22Rv1 (cell line): ENCODE data around the gene HHIP.

ENCODE experiments used
- ZFX ChIP-seq: fragments of 450-650 bp; IDR thresholded peaks from 2 replicates; pipeline ENCODE4 v1.6.1; 2017; ENCODE audit warnings: antibody characterized with exemption, borderline replicate concordance
- TF ChIP-seq, protein P1 (sequence below): fragments of 450-650 bp; IDR thresholded peaks from 2 replicates; pipeline ENCODE4 v1.5.1; 2017; ENCODE audit warnings: mild to moderate bottlenecking

DNA sequence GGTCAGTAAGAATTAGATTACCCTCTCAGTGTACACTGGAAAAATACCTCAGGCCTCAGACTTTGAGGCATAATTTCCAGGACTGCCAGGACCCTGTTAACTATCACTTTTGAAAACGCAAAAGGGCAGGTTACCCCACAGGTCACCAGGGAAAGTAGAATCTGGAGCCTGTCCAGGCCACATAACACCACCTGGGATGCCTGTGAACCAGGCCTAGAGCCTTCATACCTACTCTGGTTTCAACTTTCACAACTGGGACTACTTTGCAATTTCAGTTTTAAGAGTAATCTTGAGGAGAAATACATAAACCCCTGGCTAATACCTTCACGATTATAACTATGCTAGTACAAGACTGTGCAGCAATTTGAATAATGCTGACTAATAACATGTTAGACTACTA lies 132.4 kb downstream of the HHIP start:
- TF ChIP-seq, protein P1, sequence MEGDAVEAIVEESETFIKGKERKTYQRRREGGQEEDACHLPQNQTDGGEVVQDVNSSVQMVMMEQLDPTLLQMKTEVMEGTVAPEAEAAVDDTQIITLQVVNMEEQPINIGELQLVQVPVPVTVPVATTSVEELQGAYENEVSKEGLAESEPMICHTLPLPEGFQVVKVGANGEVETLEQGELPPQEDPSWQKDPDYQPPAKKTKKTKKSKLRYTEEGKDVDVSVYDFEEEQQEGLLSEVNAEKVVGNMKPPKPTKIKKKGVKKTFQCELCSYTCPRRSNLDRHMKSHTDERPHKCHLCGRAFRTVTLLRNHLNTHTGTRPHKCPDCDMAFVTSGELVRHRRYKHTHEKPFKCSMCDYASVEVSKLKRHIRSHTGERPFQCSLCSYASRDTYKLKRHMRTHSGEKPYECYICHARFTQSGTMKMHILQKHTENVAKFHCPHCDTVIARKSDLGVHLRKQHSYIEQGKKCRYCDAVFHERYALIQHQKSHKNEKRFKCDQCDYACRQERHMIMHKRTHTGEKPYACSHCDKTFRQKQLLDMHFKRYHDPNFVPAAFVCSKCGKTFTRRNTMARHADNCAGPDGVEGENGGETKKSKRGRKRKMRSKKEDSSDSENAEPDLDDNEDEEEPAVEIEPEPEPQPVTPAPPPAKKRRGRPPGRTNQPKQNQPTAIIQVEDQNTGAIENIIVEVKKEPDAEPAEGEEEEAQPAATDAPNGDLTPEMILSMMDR, result no peak
- no peak for TF ChIP-seq ZFX
